Uterus (tissue), 2 donors: Measurements from ENCODE around the gene PC.

Experiments used
- POLR2A ChIP-seq, 2 donors: fragments of 450-650 bp; IDR thresholded peaks; one replicate each; pipeline ENCODE4 v1.6.1; 2016; ENCODE audit warnings: antibody characterized with exemption in 2 of 2, mild to moderate bottlenecking in 1 of 2, moderate library complexity in 1 of 2
- TF ChIP-seq, protein P1 (sequence below), 4 experiments: fragments of 200-600 bp in 2 of 4; fragments of 450-650 bp in 2 of 4; sonication (generic) in 2 of 4; IDR thresholded peaks; one replicate each; pipeline ENCODE4 v1.5.1; 2016 to 2019; ENCODE audit warnings: antibody characterized with exemption in 4 of 4, mild to moderate bottlenecking in 2 of 4, moderate library complexity in 1 of 4

- TF ChIP-seq POLR2A (IDR thresholded peaks at IDR 0.05), result no peak
- TF ChIP-seq, protein P1, sequence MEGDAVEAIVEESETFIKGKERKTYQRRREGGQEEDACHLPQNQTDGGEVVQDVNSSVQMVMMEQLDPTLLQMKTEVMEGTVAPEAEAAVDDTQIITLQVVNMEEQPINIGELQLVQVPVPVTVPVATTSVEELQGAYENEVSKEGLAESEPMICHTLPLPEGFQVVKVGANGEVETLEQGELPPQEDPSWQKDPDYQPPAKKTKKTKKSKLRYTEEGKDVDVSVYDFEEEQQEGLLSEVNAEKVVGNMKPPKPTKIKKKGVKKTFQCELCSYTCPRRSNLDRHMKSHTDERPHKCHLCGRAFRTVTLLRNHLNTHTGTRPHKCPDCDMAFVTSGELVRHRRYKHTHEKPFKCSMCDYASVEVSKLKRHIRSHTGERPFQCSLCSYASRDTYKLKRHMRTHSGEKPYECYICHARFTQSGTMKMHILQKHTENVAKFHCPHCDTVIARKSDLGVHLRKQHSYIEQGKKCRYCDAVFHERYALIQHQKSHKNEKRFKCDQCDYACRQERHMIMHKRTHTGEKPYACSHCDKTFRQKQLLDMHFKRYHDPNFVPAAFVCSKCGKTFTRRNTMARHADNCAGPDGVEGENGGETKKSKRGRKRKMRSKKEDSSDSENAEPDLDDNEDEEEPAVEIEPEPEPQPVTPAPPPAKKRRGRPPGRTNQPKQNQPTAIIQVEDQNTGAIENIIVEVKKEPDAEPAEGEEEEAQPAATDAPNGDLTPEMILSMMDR (IDR thresholded peaks at IDR 0.05), result no peak
These were observed 19.5 kb downstream of the PC start for GRCh38 chr11:66938582-66939135.
